Keratinocyte (primary cell): Measurements from ENCODE around the gene CHID1. TPM values are rescaled to one million over a fixed set of nuclear protein-coding genes. Genes with fewer than 3 reads are reported as not detected.

ENCODE experiments used
- DNase-seq: peaks from one replicate; pipeline ENCODE4 v3.0.0-alpha.2; 2011; ENCODE audit warnings: low read depth, missing footprints, low spot score
- FAIRE-seq: peaks from 2 replicates; lab custom pipeline; 2011; peaks lifted over from hg19 to GRCh38; lab: Jason Lieb, UNC
- H2AFZ ChIP-seq: 2 replicates; pipeline ENCODE4 v1.6.0; 2012; ENCODE audit warnings: low read length, control low read depth, inconsistent platforms; ENCODE audit not compliant: control insufficient read depth
- H3K27ac ChIP-seq: 2 replicates; pipeline ENCODE4 v1.5.1; 2011; ENCODE audit warnings: low read length; ENCODE audit not compliant: control insufficient read depth, insufficient read depth
- H3K27me3 ChIP-seq: 3 replicates; pipeline ENCODE4 v1.6.0; 2011; ENCODE audit warnings: low read length; ENCODE audit not compliant: control insufficient read depth, insufficient read depth; ENCODE audit errors: extremely low read depth
- H3K36me3 ChIP-seq, 2 experiments: 2 replicates in 1 of 2; 3 replicates in 1 of 2; pipeline ENCODE4 v1.5.1; 2011; ENCODE audit warnings: low read length in 2 of 2, mild to moderate bottlenecking in 1 of 2; ENCODE audit not compliant: control insufficient read depth in 2 of 2, insufficient read depth in 2 of 2; ENCODE audit errors: extremely low read depth in 1 of 2
- H3K4me1 ChIP-seq: 3 replicates; pipeline ENCODE4 v1.5.1; 2011; ENCODE audit warnings: low read length; ENCODE audit not compliant: control insufficient read depth, insufficient read depth; ENCODE audit errors: extremely low read depth
- H3K4me2 ChIP-seq: 3 replicates; pipeline ENCODE4 v1.6.0; 2011; ENCODE audit warnings: low read depth, low read length; ENCODE audit not compliant: control insufficient read depth, insufficient read depth; ENCODE audit errors: extremely low read depth
- H3K4me3 ChIP-seq, 3 experiments: fragments of 200-600 bp in 1 of 3; sonication (generic) in 1 of 3; 2 replicates in 2 of 3; 3 replicates in 1 of 3; pipeline ENCODE4 v1.5.1; 2011 to 2016; ENCODE audit warnings: low read length in 3 of 3, mild to moderate bottlenecking in 3 of 3, control low read depth in 2 of 3, inconsistent platforms in 1 of 3, low read depth in 1 of 3, mixed read lengths in 1 of 3, mixed run types in 1 of 3, moderate library complexity in 1 of 3; ENCODE audit not compliant: control insufficient read depth in 2 of 3, insufficient read depth in 2 of 3; ENCODE audit errors: extremely low read depth in 1 of 3
- H3K79me2 ChIP-seq: 2 replicates; pipeline ENCODE4 v1.6.0; 2012; ENCODE audit warnings: low read length; ENCODE audit not compliant: control insufficient read depth, insufficient read depth
- H3K9ac ChIP-seq: 3 replicates; pipeline ENCODE4 v1.6.0; 2011; ENCODE audit warnings: low read length; ENCODE audit not compliant: control insufficient read depth, insufficient read depth; ENCODE audit errors: extremely low read depth
- H3K9me1 ChIP-seq: 3 replicates; pipeline ENCODE4 v1.6.0; 2011; ENCODE audit warnings: low read length; ENCODE audit not compliant: control insufficient read depth, insufficient read depth; ENCODE audit errors: extremely low read depth
- H3K9me3 ChIP-seq: 2 replicates; pipeline ENCODE4 v1.5.1; 2012; ENCODE audit warnings: low read depth, low read length; ENCODE audit not compliant: control insufficient read depth
- H4K20me1 ChIP-seq: 3 replicates; pipeline ENCODE4 v1.6.0; 2011; ENCODE audit warnings: low read length; ENCODE audit not compliant: control insufficient read depth, insufficient read depth; ENCODE audit errors: extremely low read depth
- EZH2 ChIP-seq: IDR thresholded peaks from one replicate; pipeline ENCODE4 v1.6.1; 2012; ENCODE audit warnings: inconsistent platforms, mild to moderate bottlenecking, low read length, moderate library complexity
- dilution Hi-C: fragments of 300-500 bp; cut with MboI; formaldehyde crosslinking; loops from one replicate; pipeline ENCODE4 v1.7.0; 2020; ENCODE audit warnings: low sequenced_read_pairs; ENCODE audit not compliant: extremely low pct_ligation_motif_present
- polyA plus RNA-seq, 5 experiments: library from polyadenylated mRNA; depleted of rRNA in 3 of 5; stranded (reverse) in 3 of 5; stranded (forward) in 1 of 5; unstranded in 1 of 5; fragments of >200 nt; gene quantifications; 1 replicate in 1 of 5; 2 replicates in 3 of 5; 3 replicates in 1 of 5; pipeline versions ENCODE4 v1.2.1 to v1.2.3, GENCODE V29; 2011 to 2012; ENCODE audit warnings: missing spikeins in 2 of 5, low read depth in 1 of 5, low replicate concordance in 1 of 5
- TF ChIP-seq, protein P1 (sequence below), 3 experiments: IDR thresholded peaks in 1 of 3; conservative IDR thresholded peaks in 1 of 3; optimal IDR thresholded peaks in 1 of 3; 2 replicates in 2 of 3; 3 replicates in 1 of 3; pipeline versions ENCODE3 to v1.5.1; 2011; ENCODE audit warnings: low read length in 3 of 3, mild to moderate bottlenecking in 3 of 3, moderate library complexity in 2 of 3, control low read depth in 1 of 3, inconsistent platforms in 1 of 3; ENCODE audit not compliant: insufficient read depth in 2 of 3; ENCODE audit errors: extremely low read depth in 1 of 3

The CHID1 gene
- polyA plus RNA-seq, 1 donor (not counting 4 experiments of a cell fraction or from before 2014, with no cell fraction given): 23.0 TPM

DNA sequence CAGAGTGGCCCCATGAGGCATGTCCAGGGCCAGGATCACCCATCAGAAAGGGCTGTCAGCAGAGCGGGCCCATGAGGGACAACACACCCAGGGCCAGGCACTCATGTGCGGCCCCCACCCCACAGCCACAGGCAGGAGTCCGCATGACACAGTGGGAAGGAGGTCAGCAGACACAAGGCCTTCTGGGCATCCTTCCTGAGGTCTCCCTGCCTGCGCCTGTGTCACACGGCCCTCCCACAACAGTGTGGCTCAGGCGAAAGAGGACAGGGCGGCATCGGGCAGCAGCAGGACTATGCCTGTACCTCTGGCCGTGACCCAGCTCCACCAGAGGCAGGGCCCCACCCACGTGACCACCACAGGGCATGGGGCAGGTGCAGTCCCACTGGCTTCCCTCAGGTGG, 27.1 kb downstream of the CHID1 start:
- peaks cover 13 to 15% of the 10 kb centered on the region in 2 experiments for H3K36me3 ChIP-seq
- FAIRE-seq: no peak

DNA sequence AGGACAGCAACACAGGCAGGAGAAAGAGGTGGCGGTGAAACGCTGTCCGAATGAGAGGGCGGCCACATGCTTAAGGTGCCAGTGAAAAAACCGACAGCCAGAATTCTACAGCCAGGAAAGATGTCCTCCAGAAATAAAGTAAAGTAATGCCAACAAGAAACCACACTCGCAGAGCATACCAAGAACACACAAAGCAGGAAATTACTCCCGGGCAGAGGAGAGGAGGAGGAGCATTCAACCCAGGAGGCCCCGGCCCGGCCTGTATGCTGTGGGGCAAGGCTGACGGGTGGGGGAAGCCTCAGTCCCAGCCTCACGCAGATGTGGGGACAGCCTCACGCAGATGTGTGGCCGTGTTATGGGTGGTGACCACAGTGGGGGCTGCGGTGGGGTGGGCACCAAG, 28.0 kb downstream of the CHID1 start:
- Histone ChIP-seq H3K9me3 (no peaks in the 10 kb centered on the region), H3K4me2 (no peak overlapping the region), H3K27ac (no peak overlapping the region), H3K4me1 (no peaks in the 10 kb centered on the region), H2AFZ (no peak overlapping the region), H3K79me2 (no peaks in the 10 kb centered on the region), H3K27me3 (no peaks in the 10 kb centered on the region), H3K4me3 (no peak overlapping the region), H3K9me1 (no peaks in the 10 kb centered on the region), H3K36me3 (peaks cover 7 to 15% of the 10 kb centered on the region in 2 experiments), H4K20me1 (no peaks in the 10 kb centered on the region), H3K9ac (no peak overlapping the region)
- no peak for FAIRE-seq
- no peak for DNase-seq
- dilution Hi-C loops: no loop called here
- TF ChIP-seq EZH2: no peak
- TF ChIP-seq, protein P1, sequence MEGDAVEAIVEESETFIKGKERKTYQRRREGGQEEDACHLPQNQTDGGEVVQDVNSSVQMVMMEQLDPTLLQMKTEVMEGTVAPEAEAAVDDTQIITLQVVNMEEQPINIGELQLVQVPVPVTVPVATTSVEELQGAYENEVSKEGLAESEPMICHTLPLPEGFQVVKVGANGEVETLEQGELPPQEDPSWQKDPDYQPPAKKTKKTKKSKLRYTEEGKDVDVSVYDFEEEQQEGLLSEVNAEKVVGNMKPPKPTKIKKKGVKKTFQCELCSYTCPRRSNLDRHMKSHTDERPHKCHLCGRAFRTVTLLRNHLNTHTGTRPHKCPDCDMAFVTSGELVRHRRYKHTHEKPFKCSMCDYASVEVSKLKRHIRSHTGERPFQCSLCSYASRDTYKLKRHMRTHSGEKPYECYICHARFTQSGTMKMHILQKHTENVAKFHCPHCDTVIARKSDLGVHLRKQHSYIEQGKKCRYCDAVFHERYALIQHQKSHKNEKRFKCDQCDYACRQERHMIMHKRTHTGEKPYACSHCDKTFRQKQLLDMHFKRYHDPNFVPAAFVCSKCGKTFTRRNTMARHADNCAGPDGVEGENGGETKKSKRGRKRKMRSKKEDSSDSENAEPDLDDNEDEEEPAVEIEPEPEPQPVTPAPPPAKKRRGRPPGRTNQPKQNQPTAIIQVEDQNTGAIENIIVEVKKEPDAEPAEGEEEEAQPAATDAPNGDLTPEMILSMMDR (optimal IDR thresholded peaks at IDR 0.05 in 1 of 3, IDR thresholded peaks at IDR 0.05 in 1 of 3, conservative IDR thresholded peaks at IDR 0.05 in 1 of 3; ENCODE audit: extremely low read depth in 1 of 3, insufficient read depth in 2 of 3, low read length in 3 of 3): no peak

More for the DNA sequence above, 27.1 kb downstream of the CHID1 start:
- H3K9me3 ChIP-seq: no peaks in the 10 kb centered on the region
- no peaks in the 10 kb centered on the region for H3K27me3 ChIP-seq
- no peak overlapping the region for H3K4me3 ChIP-seq
- no peaks in the 10 kb centered on the region for H3K9me1 ChIP-seq
- no peak for DNase-seq
- no peak overlapping the region for H3K4me2 ChIP-seq
- no peak overlapping the region for H3K9ac ChIP-seq
- H3K4me1 ChIP-seq: no peaks in the 10 kb centered on the region
- H3K79me2 ChIP-seq: no peaks in the 10 kb centered on the region
- TF ChIP-seq EZH2: no peak
- TF ChIP-seq, protein P1 (optimal IDR thresholded peaks at IDR 0.05 in 1 of 3, IDR thresholded peaks at IDR 0.05 in 1 of 3, conservative IDR thresholded peaks at IDR 0.05 in 1 of 3; ENCODE audit: extremely low read depth in 1 of 3, insufficient read depth in 2 of 3, low read length in 3 of 3): no peak
- H4K20me1 ChIP-seq: no peaks in the 10 kb centered on the region
- no peak overlapping the region for H2AFZ ChIP-seq
- dilution Hi-C loops: no loop called here
- no peak overlapping the region for H3K27ac ChIP-seq
